ENCODE measurements around the gene ACTR8. TPM values are rescaled to one million over a fixed set of nuclear protein-coding genes. Genes with fewer than 3 reads are reported as not detected.
"Not testable (repeated sequence)": the region's sequence is repeated elsewhere in the genome, so short reads cannot be mapped to it uniquely, and the experiment has no call there.

Gene ACTR8, protein sequence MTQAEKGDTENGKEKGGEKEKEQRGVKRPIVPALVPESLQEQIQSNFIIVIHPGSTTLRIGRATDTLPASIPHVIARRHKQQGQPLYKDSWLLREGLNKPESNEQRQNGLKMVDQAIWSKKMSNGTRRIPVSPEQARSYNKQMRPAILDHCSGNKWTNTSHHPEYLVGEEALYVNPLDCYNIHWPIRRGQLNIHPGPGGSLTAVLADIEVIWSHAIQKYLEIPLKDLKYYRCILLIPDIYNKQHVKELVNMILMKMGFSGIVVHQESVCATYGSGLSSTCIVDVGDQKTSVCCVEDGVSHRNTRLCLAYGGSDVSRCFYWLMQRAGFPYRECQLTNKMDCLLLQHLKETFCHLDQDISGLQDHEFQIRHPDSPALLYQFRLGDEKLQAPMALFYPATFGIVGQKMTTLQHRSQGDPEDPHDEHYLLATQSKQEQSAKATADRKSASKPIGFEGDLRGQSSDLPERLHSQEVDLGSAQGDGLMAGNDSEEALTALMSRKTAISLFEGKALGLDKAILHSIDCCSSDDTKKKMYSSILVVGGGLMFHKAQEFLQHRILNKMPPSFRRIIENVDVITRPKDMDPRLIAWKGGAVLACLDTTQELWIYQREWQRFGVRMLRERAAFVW
- polyA plus RNA-seq (ENCODE audit: insufficient read depth in 1 of 5, insufficient read length in 5 of 5, low replicate concordance in 1 of 5), result 10 to 100 TPM; 34.7 to 49.1 (median 43.8) TPM
- long read RNA-seq, donor 1, transcript ACTR8-201 (13 exons, 3,629 nt), result major isoform, 6 of 10 reads
- long read RNA-seq, donor 1, partial matches to known transcripts, result 0 of 10 reads
- long read RNA-seq, donor 1, other reads (novel, unspliced or antisense), result 0 of 10 reads
- long read RNA-seq, donor 2, transcript ACTR8-201 (13 exons, 3,629 nt), result major isoform, 5 of 6 reads
- long read RNA-seq, donor 2, partial matches to known transcripts, result 0 of 6 reads
- long read RNA-seq, donor 2, other reads (novel, unspliced or antisense), result 0 of 6 reads
- long read RNA-seq, donor 3, partial matches to known transcripts, result 0 of 5 reads
- long read RNA-seq, donor 3, other reads (novel, unspliced or antisense), result 0 of 5 reads
- long read RNA-seq, donor 4, partial matches to known transcripts, result 0 of 4 reads
- long read RNA-seq, donor 4, other reads (novel, unspliced or antisense), result 0 of 4 reads
- long read RNA-seq, donor 5, partial matches to known transcripts, result 0 of 6 reads
- long read RNA-seq, donor 5, other reads (novel, unspliced or antisense), result 0 of 6 reads
- long read RNA-seq, donor 6, partial matches to known transcripts, result 6 of 11 reads
- long read RNA-seq, donor 6, other reads (novel, unspliced or antisense), result 0 of 11 reads
- long read RNA-seq, donor 7, partial matches to known transcripts, result 0 of 4 reads
- long read RNA-seq, donor 7, other reads (novel, unspliced or antisense), result 0 of 4 reads
- long read RNA-seq, donor 8, partial matches to known transcripts, result 0 of 2 reads
- long read RNA-seq, donor 8, other reads (novel, unspliced or antisense), result 0 of 2 reads

DNA sequence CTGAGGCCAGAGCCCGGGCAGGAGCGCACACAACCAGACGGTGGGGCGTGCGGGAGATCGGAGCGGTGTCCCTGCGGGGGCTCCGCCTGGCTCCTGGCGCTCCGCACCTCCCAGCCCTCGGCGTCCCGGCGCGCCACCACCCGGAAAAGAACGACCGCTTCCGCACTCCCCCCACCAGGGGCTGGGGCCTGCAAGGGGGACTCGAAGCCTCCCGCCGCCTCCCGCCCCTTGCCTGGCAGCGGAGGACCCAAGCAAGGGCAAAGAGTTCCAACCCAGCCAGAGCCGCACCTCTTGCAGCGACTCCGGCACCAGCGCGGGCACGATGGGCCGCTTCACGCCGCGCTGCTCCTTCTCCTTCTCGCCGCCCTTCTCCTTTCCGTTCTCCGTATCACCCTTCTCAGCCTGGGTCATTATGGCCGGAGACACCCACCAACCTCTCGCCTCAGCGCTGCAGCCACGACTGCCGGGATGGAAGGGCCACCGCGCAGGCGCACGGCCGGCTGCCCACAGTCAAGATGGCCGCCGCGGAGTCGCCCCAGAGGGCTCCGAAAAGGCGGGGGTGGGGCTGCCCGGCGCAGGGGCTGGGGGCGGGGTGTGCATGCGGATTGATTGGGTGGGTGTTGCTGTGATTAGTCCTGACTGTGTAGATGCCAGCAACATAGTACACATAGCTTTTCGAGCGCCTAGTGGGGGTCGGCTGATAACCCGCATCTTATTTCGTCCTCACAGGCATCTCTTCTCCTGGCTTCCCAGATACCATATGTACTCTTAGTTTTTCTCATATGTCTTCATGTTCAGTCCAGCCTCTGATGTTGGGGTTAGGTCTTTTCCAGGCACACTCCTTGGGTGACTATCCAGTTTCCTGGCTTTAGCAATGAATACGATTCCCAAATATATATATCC is at the start of gene ACTR8:
Gene ACTR8 (minus strand): TSS at position 462 of the 903 bp plus-strand sequence. CDS start 51 bp downstream, at position 411.
- peak; percentile 90 to 92 for DNase-seq

DNA sequence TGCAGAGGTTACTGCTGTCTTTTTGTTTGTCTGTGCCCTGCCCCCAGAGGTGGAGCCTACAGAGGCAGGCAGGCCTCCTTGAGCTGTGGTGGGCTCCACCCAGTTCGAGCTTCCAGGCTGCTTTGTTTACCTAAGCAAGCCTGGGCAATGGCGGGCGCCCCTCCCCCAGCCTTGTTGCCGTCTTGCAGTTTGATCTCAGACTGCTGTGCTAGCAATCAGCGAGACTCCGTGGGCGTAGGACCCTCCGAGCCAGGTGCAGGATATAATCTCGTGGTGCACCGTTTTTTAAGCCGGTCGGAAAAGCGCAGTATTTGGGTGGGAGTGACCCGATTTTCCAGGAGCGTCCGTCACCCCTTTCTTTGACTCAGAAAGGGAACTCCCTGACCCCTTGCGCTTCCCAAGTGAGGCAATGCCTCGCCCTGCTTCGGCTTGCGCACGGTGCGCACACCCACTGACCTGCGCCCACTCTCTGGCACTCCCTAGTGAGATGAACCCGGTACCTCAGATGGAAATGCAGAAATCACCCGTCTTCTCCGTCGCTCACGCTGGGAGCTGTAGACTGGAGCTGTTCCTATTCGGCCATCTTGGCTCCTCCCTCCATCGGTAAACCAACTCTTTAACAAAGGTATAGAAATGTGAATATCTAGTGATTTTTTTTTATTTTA is 45.4 kb upstream of the ACTR8 start:
- DNase-seq, result not testable (repeated sequence)

DNA sequence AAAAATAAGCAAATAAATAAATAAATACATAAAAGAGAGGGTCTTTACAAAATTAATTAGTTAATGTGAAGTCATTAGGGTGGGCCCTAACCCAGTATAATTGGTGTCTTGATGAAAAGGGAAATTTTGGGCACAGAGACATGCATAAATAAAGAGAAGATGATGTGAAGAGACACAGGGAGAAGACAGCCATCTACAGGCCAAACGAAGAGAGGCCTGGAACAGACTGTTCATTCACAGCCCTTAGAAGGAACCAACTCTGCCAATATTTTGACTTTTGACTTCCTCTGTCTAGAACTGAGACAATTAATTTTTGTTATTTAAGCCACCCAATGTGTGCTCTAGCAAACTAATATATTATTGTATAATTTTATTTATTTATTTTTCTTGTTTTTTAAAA is 39.3 kb upstream of the ACTR8 start:
- no peak for DNase-seq

DNA sequence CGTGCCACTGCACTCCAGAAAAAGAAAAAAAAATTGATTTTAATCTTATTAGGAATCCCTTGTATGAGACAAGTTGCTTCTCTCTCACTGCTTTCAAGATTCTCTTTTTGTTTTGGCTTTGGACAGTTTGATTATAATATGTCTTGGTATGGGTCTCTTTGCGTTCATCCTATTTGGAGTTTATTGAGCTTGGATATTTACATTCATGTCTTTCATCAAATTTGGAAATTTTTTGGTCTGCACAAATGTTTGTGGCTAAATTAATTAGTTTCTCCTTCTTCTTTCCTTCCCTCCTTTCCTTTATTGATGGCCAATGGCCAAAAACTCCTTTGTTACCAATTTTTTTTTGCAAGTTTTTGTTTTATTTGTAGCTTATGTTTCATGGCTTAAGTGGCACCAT is 37.8 kb upstream of the ACTR8 start:
- DNase-seq, result no peak

DNA sequence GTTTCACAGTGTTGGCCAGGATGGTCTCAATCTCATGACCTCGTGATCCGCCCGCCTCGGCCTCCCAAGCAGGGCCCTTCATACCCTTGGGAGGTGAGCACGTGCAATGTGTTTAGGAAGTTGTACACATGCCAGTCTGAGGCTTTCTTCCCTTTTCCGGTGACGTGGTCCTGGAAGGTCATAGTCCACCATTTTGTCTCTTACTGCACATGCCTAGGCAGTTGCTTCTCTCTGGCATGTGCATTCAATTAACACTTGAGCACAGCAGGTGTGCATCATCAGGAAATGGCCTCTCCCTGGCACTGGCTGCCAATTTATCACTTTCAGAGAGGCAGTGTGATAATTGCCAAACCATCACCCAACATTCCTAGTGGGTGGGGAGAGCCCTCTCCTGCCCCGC is 31.4 kb upstream of the ACTR8 start:
- no peak for DNase-seq

DNA sequence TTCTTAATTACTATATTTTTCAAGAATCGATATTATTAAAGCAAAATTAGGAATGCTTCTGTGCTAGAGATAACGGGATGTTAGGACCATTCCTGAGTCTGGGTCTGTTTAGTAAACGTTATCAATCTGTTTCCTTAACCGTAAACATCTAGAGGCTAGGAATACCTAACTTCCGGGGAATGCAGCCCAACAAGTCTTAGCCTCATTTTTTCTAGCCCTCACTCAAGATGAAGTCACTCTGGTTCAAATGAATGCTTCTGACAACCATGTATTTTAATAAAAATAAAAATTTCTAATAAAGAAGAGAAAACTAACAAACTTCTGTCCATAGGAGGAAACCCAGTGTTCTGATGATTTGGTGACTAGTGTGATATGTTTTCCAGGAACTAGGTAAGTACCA is 20.8 kb upstream of the ACTR8 start:
- DNase-seq, result no peak

DNA sequence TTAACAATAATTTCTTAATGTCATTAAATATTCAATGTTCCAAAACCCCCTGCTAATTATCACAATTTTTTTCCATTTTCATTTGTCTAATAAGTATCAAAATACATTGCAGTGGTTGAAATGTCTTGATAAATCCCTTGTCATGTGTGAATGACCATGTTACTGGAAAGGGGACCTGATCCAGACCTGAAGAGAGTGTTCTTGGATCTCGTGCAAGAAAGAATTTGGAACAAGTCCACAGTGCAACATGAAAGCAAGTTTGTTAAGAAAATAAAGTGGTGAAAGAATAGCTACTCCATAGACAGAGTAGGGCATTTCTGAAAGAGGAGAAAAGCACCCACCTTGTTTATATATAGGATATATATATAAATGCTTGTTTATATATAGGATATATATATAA is 20.1 kb upstream of the ACTR8 start:
- DNase-seq, result no peak

DNA sequence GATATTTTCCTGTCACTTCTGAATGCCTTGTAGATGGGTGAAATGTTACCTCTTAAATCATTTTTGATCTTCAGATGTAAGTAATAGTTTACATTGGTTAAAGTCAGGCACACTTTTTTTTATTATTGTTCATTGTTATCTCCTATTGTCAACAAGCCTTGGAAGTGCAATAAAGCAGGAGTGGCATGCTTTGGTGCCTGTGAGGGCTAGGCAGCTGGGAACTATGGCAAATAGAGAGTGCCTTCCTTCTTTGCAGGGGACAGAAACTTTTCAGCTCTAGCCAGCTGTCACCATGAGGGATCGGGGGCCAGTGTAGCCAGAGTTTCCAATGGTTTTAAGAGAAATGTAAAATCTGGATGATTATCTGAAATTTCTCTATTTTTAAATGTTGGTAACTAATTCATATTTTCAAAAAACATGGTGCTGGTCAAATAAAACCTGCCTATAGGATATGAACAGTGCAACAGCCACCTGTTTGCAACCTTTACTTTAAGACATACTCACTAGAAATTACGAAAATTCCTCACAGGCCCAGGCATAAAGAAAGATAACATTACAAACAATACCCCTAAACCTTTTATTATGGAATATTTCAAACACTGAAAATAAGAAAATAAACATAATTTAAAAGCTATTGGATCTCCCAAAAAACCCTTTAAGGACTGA is 18.8 kb upstream of the ACTR8 start:
- DNase-seq, result no peak

DNA sequence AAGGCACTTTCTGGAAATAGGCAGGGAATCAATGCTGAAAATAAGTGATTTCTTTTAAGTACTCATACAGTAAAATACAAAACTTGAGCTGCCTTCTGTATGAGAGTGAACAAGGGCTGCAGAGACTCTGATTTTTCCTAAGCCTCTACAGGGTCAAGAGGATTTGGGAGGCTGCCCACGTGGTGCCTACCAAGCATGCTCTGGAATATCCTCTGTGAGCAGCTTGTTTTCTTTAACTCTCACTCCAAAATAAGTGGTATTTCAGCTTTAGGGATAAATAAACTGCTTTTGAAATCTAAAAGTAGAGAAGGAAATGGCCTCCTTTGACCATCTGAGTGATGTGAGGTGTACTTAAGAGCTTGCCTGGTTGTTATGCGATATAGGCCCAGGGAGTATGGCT is 17.8 kb upstream of the ACTR8 start:
- no peak for DNase-seq

DNA sequence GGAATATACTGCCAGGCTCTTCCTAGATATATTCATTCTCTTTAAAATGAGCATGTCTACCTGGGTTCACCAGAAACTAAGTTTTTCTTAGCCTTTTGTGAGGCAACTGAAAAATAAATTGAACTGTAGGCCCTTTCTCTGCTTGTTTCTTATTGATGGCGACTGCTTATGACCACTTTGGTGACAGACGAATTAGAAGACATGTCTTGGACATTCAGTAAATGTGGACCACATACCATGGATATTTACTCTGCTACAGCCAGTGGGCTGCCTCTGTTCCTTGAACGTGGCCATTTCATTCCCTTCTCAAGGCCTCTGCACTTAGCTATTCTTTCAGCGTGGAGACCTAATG is 10.3 kb upstream of the ACTR8 start:
- no peak for DNase-seq

DNA sequence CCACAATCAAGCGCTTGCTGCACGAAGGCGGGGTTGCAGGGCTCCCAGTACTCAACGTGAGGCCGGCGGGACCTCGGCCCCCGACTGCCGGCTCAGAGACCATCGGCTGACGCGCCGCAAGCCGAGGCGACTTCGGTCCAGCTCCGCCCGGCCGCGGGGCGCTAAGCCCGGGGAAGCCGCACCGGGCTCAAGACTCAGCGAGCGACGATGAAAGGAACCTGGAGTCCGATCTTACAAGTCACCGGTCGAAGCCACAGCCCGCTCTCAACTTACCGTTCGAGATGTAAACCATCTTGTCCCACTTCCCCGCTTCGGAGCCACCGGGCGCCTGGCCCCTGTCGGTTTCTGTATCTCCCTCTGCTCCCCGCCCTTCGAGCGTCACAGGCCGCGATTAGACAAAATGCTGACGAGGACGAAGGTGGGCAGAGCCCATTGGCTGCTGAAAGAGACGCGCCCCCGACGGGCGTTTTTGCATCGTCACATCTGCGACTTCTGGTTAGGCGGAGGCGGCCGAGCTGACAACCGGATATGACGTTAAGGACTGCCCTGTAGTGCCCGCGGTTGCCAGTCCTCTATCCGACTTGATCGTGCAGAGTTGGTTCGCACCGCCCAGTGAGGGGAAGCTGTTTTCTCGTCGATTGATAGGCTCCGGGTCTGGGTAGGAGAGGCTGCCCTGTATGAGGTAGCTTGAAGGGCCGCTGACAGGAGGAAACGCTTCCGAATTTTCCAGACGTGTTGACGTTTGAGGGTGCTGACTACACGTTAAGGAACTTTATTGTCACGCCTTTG is 9.7 kb upstream of the ACTR8 start, which contains the start of gene SELENOK:
Gene SELENOK (minus strand): TSS at position 363 of the 789 bp plus-strand sequence.
- DNase-seq, result peak; percentile 98 to 99

DNA sequence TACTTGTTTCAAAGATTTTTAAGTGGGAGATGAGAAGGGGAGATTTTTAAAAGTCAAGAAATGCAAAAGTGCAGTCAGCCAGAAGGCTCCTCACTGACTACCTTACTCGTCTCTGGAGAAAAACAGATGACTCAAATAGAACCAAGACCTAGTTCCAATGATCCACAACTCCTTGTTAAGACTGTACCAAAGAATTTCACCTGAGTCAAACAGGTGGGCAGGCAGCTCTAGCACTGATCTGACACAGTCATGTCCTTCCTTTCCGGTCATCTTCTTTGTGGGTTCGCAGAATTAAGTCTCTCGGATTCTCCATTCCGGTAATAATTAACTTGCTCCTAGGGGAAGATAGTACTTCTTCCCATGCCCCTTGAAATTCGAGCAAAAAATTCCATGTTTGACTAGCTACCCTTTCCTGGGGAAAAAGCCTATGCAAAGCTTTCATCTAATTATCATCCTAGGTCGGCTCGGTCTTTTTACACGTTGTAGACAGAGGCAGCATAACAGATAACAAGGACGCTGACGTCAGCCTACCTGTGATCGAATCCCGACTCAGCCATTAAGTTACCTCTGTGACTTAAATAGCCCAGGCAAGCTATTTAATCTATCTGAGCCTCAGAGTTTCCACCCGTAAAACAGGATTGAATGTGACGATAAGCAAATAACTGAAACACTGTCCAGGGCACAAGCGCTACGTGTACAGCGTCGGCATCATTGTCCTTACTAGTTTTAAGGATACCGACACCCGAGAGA is 8.9 kb upstream of the ACTR8 start:
- DNase-seq, result peak in 1 of 2 donors; percentile 12

DNA sequence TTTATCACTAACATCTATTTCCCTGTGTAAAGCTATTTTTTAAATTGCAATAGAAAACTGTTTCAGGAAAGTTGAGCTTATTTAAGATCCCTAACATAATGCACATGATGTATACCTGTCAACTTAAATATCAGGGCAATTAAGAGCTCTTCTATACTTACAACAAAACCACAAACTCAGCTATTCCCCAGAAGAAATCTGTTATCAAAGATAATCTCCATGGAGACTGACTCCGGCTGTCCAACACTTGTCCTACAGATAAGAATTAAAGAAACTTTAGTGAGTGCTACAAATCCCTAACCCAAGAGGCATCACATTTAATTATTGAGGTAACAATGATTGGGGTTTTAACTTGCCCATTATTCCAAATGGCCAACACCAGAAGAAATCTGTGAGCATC is 6.3 kb upstream of the ACTR8 start:
- DNase-seq, result no peak

DNA sequence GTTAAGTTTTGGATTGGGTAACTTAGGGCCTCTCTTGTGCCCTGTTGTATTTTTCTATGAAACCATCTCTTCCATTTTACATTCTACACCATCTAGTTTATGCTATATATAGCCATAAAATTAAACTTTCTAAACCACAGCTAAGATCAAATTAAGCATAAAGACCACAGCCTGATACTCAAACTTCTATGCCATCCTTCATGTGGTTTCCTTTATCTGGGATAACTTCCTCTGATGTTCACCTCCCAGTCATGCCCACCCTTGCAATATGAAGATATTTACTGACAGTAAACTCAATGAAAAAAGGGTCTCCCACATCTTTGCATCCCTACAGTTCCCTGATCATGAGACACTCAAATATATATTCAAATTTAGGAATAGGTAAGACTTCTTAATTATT is 5.5 kb upstream of the ACTR8 start:
- no peak for DNase-seq

DNA sequence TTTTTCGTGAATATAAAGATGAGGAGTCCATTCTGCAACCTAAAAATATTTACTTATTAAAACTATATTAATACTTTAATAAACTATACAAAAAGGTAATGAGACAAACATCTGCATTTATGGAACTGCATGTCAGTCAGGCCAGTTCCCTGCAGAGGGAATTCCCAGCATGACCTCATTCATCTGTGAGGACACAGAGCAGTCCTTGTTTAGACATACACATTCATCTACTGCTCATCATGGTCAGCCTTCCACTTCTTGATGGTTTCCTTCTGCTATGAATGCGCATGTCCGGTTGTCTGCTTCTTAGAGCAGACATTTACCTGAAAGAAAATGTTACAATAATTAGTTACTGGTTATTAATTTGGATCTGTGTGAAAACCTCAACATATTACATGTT is 3.3 kb upstream of the ACTR8 start:
- no peak for DNase-seq

DNA sequence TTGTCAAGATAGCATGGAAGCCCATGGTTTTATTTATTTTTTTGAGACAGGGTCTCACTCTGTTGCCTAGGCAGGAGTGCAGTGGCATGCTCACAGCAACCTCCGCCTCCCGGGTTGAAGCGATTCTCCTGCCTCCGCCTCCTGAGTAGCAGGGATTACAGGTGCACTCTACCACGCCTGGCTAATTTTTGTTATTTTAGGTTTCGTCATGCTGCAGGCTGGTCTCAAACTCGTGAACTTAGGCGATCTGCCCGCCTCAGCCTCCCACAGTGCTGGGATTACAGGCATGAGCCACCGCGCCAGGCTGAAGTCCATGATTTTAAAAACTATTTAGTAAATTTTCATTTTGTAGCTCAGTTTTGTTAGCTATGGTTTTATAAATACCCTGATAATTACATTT is 2.7 kb upstream of the ACTR8 start:
- no peak for DNase-seq

DNA sequence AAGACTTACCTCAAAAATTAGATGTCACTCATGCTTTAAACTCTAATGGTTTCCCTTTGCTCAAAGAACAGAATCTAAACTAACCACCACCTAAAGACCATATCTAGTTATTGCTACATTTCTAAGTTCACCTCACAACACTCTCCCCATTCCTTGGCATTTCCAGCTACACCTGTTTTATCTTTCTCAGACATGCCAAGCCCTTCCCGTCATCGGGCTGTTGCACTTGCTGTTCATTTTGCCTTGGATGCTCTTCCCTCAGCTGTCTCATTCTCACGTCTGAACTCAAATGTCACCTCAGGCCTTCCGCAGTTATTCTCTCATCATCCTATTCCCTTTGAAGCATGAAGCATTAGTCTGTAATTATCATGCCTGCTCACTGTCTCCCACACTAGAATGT is 1.1 kb upstream of the ACTR8 start:
- no peak for DNase-seq

Data from right lung (tissue), 10 donors.